Stimulated activated CD8-positive, alpha-beta memory T cell treated with anti-CD3 and anti-CD28 coated beads, Interleukin-12 subunit alpha, Interleukin-12 subunit beta, amount 100 ng/mL, for 1 hour (primary cell): ENCODE measurements around the gene PPP1R12B.
A peak's percentile ranks its signal among the peaks of the same experiment; 100 is the strongest.
"Not testable (repeated sequence)": the region's sequence is repeated elsewhere in the genome, so short reads cannot be mapped to it uniquely, and the experiment has no call there.

Experiments
- DNase-seq: peaks from one replicate; pipeline ENCODE4 v3.0.0-alpha.2; 2020; ENCODE audit warnings: low read depth

Gene PPP1R12B

DNA sequence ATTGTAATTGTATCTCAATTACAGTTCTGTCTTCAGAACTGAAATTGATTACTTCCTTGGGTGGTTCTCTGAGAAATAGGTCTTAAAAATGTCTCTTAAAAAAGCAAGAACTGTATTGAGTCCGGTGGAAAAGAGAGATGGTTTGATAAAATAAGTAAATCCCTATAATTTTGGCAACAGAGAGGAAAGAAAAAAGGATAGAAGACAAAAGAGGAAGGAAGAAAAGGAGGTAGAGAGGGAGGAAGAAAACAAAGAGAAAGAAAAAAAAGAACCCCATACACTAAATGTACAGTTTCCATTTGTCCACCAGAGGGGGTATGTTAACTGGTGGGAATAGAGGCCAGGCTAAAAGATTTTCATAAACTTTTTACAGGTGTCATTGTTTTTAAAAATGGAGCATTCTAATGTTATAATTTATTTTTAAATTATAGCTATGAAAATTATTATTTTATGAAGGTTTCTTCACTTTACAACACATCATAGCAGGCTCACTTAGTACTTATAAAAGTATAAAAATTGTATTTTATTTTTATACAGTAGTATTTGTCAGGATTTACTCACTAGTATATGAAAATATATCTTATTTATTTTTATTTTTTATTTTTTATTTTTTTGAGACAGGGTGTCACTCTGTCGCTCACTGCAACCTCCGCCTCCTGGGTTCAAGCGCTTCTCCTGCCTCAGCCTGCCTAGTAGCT, 4.7 kb upstream of the PPP1R12B start:
- DNase-seq, result no peak

DNA sequence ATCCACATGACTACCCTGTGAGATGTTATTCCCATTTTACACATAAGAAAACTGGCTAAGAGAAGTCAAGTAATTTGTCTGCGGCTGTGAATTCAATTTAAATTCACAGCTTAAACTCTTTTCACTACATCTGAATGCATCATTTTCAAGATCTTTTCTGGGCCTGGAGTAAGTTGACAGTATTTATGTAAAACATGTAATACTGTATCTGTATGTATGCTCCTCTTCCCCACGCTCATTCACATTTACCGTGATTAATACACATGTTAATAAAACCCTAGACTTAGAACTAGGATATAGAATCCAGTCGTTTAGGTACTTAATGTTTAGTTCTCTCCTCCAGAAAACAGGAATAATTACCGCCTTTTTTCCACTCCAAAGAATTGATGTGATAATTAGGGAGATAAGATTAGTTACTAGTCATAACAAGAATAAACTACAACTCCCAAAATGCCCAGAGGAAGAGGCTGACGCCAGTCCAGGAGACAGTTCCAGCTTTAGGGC, 442 bp upstream of the PPP1R12B start:
- DNase-seq, result no peak

DNA sequence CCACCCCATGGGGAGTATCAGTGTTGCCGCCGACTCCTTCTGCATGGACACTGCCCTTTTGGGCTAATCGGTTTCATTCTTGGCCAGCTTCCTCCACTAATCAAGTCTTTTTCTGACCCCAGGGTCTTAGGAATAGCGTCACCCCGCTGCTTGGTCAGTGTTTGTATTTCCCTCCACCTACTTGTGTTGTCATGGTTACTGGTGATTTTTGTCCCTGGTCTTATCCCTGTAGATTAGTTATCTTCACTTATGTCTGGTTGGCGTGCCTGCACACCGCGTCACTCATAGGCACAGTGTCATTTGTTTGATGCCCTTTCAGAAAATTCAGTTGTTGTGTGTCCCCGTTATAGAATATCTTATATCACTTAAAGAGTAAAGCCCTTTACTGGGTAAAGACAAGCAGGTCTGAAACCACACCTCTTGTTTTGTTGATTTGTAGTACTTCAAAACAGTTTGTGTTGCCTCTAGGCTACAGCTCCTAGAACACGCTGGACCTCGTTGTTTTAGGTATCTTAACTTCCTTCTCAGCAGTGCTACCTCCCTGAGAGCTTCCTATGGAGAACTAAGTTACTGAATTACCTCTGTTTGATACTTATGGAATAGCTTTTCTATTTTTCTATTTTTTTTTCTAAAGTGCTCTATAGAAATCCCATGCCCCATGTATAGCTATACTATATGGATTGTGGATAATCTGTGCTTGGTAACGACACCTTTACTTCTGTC, 868 bp downstream of the PPP1R12B start:
- DNase-seq, result no peak

DNA sequence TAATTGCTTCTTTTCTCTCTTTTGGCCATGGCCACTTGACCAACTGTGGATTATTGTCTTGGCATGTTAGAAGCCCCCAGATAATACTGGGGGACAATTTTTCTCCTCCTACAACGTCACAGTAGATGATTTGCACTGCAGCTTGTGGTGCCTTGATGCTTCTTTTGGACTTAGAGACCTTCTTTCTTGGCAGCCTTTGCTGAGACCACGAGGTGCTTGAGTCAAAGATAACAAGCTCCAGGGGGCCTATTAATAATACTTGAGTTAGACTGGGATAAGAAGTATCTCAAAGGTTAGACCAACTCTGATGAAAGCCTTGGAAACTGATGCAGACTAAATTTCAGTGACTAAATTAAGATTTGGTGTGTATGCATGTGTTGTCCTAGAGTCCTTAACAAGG, 3.2 kb downstream of the PPP1R12B start:
- DNase-seq, result no peak

DNA sequence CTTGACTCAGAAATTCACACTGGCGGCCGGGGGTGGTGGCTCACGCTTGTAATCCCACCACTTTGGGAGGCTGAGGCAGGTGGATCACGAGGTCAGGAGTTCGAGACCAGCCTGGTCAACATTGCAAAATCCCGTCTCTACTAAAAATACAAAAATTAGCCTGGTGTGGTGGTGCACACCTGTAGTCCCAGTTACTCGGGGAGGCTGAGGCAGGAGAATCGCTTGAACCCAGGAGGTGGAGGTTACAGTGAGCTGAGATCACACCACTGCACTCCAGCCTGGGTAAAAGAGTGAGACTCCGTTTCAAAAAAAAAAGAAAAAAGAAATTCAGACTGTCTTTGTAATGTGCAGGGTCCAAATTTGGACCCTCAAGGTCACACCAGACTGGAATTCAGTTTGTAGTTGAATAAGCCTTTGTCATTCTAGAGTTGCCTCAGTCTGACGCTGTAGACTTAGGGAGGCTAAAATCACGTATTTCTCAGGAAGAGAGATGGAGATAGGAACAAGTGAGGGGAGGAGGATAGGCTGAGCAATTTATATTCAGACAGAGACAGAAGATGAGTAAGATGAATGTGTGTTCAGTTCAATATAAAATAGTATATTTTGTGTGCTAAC, 4.2 kb downstream of the PPP1R12B start:
- DNase-seq, result not testable (repeated sequence)

DNA sequence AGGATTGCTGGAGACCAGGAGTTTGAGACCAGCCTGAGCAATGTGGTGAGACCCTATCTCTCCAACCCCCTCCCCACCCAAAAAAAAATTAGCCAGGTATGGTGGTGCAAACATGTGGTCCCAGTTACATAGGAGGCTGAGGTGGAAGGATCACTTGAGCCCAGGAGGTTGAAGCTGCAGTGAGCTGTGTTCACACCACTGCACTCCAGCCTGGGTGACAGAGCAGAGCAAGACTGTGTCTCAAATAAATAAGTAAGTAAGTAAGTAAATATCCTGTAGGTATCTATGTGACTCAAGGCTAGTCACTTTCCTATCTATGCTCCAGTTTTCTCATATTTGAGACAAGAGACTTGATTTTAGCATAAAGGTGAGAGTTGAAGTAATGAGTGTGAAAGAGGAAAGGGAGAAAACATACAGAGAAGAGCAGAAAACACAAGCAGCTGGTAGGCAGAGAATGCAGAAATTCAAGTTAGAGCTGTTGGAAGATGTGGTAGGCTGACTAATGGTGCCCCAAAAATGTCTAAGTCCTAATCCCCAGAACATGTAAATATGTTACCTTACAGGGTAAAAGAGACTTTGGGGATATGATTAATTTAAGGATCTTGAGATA, 7.5 kb downstream of the PPP1R12B start:
- no peak for DNase-seq

DNA sequence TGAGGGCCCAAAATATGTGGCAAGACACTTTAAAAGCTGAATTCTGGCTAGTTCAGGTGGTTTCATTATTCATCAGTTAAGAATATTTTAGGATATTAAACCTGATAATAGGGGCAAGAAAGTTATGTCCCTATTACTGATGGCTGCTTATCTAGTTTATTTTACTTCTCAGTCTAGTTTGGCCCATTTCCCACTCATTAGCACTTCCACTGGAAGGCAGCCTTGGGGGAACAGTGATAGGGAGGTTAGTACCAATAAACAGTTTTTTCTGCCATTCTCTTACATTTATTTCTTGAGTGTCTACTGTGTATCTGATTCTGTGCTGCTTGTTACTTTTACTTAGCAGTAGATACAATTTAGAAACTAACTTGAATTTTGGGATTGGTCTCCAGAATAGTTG, 9.0 kb downstream of the PPP1R12B start:
- no peak for DNase-seq

DNA sequence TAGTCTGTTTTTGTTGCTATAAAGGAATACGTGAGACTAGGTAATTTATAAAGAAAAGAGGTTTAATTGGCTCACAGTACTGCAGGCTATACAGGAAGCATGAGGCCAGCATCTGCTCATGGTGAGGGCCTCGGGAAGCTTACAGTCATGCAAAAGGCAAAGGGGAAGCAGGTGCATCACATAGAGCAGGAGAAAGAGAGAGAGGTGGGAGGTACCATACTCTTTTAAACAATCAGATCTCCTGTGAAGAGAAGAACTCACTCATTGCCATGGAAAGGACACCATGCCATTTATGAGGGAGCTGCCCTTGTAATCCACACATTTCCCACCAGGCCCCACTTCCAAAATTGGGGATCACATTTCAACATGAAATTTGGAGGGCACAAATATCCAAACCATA, 12.7 kb downstream of the PPP1R12B start:
- DNase-seq, result no peak

DNA sequence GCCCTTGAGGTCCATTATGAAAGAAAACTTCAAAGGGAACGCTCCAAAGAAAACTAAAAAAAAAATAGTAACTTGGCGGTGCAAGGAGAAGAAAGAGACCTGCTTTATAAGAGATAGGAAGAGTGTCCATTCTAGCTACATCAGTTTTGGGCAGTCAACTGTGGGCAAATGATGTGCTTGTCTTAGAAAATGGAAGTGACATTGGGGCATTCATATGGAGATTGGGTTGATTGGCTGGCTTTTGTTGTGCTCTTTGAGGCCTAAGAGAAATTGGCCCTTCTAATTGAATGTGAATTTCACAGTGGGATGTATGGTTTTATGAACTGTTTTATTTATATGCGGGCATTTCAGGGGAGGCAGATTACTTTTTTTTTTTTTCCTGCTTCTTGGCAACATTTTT, 13.2 kb downstream of the PPP1R12B start:
- no peak for DNase-seq

DNA sequence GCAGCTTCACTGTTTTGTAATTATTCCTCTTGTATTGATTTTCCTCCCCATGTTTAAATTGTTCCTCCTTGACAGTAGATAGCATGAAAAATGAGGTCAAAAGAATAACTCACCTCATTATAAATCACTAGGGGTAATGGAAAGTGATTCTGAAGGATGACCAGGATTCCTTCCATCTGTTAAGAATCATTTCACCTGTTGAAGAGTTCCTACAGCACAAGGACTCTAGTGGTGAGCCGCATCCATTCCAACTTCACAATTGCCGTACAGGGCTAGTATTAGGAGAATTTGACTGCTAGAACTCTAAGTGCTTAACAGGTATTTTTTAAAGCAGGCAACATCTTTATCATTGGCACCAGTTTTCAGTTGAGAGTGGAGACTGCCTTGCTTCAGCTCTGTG, 13.7 kb downstream of the PPP1R12B start:
- no peak for DNase-seq

DNA sequence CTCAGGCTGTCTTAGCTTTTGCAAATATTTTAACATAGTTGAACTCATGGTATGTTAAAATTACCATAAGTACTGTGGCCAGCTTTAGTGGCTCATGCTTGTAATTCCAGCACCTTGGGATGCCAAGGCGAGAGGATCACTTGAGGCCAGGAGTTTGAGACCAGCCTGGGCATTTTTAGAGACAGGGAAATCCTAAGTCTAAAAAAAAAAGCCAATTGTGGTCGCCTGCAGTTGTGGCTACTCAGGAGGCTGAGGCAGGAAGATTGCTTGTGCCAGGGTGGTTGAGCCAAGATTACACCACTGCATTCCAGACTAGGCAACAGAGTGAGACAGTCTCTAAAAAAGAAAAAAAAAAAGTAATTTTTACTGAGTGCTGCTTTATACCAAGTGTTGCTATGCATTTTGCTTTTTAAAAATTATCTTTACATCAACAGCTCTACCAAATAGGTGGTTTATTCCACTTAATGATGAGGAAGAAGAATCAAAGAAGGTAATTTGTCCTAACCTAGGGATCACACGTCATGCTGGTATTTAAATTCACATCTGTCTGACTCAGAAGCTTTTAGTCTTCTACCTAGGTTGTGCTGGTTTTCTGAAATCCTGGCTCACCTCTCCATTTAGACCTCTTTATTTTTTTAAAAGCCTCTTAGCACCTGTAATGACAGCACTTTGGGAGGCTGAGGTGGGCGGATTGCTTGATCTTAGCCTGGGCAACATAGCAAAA, 16.8 kb downstream of the PPP1R12B start:
- no peak for DNase-seq

DNA sequence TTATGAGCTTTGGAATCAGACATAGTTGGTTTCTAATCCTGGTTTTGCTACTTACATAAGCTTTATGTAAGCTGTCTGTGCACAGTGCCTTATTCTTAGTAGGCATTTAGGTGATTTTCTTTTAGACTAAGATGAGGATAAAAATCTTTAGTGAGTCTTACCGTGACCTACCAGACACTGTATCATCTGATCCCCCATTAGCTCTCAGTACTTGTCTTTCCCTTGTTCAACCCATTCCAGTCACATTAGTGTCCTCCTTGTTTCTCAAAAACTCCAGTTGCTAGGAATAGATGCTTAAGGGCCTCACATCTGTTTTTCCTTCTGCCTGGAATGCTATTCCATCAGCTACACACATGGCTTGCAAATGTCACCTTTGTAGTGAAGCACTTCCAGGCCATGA, 18.8 kb downstream of the PPP1R12B start:
- DNase-seq, result no peak

DNA sequence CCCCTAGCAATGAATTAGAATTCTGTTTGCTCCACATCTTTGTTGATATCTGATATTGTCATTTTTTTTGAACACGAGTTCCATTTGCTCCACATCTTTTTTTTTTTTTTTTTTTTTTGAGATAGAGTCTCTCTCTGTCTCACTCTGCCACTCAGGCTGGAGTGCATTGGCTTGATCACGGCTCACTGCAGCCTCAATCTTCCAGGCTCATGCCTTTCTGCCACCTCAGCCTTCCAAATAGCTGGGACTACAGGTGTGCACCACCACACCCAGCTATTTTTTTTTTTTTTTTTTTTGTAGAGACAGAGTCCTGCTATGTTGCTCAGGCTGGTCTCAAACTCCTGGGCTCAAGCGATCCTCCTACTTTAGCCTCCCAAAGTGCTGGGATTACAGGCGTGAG, 22.4 kb downstream of the PPP1R12B start:
- DNase-seq, result not testable (repeated sequence)

DNA sequence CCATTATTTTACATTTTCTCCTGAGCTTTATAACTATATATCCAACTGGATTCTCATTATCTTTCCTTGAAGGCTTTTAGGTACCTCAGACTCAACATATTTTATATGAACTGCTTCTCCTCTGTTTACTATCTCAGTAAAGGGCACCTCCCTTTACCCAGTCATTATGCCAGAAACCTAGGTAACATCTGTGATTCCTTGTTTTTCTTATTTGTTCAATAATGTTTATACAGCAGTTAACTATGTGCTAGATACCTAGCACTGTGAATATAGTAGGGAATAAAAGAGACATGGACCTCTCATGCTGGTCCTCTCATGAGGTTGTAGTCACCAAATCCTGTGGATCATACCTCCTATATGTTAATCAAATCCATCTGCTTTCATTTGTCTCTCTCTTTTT, 25.6 kb downstream of the PPP1R12B start:
- no peak for DNase-seq

DNA sequence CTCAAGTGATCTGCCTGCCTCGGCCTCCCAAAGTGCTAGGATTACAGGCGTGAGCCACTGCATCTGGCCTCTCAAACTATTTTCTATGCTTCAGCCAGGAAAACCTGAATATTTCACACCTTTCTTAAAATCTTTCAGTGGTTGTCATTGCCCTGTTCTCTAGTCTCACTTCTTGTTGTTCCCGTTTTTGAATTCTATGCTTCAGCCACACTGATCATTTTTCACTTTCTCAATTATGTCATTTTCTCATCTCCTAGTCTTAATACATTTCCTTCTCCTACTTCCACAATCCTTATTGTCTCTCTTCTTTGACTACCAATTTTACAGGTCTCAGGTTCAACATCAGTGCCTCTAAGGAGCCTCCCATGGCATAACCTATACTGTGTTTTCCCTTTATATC, 26.7 kb downstream of the PPP1R12B start:
- not testable (repeated sequence) for DNase-seq

DNA sequence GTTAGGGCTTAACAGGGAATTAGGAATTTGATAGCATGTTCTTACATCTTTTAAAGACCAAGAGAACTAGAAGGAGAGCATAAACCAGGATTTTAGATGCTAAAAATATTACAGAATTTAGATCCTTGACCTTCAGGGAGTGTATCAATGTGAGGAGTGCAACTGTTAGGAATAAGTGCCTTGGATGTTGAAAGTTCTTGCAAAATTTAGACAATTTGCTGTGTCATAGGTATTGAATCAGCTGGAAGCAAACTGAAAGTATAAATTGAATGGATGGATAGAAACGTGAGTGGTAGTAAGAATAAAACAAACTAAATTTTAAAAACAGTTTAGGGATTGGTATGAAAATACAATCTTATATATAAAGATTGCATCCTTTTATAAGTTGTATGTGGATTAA, 27.7 kb downstream of the PPP1R12B start:
- no peak for DNase-seq

DNA sequence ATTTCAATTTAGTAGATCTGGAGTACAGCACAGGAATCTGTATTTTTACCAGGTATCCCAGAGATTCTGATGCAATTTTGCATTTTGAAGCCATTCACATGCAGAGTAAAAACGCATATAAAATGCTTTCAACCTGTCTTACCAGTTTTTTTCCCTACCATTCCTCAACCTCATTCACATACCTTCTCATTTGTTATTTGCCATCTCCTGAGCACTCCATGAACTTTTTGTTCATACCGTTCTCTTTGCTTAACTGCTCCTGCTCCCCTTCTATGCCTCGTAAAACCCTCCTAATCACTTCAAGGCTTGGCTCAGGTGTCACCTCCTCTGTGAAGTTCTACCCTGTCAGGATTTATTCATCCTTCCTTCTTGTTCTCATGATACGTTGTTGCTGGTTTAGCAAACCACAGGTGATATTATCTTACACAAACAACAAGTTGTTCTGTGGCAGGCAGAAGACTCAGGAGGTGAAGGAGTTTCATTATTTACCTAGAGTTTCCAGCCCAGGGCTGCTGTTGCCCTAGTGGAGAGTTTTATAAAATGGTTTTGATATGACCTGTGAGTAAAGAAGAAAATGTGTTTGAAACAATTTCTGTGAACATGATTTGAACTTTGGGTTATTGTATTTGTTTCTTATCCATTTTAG, 31.5 kb downstream of the PPP1R12B start:
- DNase-seq, result peak; percentile 1

DNA sequence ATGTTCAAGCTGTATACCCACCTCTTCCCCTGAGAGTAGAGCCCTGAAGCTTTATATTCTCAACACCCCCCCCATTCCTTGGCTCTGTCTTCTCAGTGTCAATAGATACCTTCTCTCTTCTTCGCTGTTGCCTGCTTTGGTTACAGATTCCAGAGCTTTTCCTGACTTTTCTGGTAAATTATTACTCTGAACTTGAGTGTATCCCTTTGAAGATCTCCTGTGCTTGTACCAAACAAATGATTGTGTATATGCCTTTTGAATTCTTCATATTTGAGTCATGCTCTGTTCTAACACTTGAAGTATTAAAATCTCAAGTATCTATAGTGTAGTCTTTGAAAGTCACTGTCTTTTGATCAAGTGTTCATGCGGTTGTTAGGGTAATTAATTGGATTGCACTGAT, 32.0 kb downstream of the PPP1R12B start:
- not testable (repeated sequence) for DNase-seq

DNA sequence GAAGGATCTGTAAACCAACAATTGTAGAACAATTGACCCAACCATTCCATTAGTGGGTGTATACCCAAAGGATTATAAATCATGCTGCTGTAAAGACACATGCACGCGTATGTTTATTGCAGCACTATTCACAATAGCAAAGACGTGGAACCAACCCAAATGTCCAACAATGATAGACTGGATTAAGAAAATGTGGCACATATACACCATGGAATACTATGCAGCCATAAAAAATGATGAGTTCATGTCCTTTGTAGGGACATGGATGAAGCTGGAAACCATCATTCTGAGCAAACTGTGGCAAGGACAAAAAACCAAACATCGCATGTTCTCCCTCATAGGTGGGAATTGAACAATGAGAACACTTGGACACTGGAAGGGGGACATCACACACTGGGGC, 33.4 kb downstream of the PPP1R12B start:
- not testable (repeated sequence) for DNase-seq

DNA sequence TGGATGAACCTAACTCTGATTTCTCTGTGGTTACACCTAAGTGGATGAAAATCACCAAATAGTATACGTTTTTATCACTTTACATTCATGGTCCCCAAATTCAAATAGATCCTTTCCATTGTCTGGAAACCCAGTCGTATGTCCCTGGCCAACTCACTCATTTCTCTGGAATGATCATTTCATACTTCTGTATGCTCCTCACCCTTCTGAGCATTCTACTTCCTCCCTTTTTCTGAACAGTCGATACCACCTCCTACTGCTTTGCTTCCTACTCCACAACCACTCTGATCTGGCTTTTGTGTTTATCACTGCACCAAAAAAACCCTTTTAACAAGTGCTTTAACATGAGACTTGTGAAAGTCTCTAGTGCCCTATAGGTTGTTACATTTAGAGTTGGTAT, 47.3 kb downstream of the PPP1R12B start:
- not testable (repeated sequence) for DNase-seq

DNA sequence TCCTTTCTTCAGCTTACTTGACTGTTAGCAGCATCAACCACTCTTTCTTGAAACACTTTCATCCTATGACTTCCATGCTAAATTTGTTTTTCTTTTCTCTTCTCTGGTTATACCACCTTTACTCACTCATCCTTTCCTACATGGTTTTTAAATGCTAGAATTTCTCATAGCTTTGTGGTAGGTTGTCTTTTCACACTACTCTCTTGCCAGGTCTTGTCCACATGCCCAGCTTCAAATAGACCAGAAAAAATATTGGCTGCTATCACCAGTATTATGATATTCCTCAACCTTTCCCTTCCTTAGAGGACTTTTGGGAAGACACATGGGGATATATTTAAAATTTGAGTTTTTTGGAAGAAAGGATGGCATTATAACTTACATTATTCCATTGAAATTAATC, 48.8 kb downstream of the PPP1R12B start:
- no peak for DNase-seq

DNA sequence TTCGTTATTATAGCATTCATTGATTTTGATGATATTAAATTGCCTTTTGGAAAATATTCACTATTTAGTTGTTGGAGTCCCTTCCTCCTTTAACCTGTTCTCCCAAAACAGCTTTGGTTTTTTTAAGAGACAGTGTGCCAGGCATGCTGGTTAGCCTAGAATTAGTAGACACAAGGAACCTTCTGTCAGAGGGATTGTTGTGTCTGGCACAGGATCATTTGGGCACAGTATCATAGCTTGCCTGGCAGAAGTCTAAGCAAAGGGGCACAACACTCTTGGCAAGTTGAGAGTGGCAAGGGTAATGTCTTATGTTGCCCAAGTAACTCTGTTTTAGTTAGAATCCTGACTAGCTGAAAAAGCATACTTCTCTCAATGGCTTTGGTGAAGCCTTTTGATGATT, 49.9 kb downstream of the PPP1R12B start:
- not testable (repeated sequence) for DNase-seq
